IMR-90 (cell line): ENCODE data around the gene CCDC102B. TPM values are rescaled to one million over a fixed set of nuclear protein-coding genes. Genes with fewer than 3 reads are reported as not detected.
A peak's percentile ranks its signal among the peaks of the same experiment; 100 is the strongest.

Experiments
- ATAC-seq: fragments of 200-7000 bp; cut with Tn5 transposase; 2 replicates; pipeline ENCODE4 v1.9.1; 2020; ENCODE audit warnings: low read depth, mild to moderate bottlenecking, moderate library complexity
- BruUV-seq: library from RNA; stranded (reverse); fragments of 400-500 nt; replicated peaks from 2 replicates; lab custom pipeline; 2021; lab: Mats Ljungman, UMichigan
- CTCF ChIA-PET: fragments of 300-600 bp; formaldehyde crosslinking; extraction: SDS; loops from one replicate; lab custom pipeline; 2021; ENCODE audit warnings: antibody characterized with exemption; lab: Yijun Ruan, JAX
- POLR2A ChIA-PET: fragments of 300-600 bp; sonication (Branson Sonifier 250); formaldehyde crosslinking; loops from one replicate; lab custom pipeline; 2022; ENCODE audit warnings: antibody characterized with exemption; ENCODE audit not compliant: unreplicated experiment; lab: Charles Lee
- DNase-seq: peaks from one replicate; pipeline ENCODE4 v3.0.0; 2013
- H2AFZ ChIP-seq: replicated peaks from 2 replicates; pipeline ENCODE3; 2013; ENCODE audit warnings: low read length, mild to moderate bottlenecking; ENCODE audit not compliant: poor library complexity
- H2AK5ac ChIP-seq: 2 replicates; pipeline ENCODE4 v1.6.1; 2013; ENCODE audit warnings: low read depth, low read length, inconsistent platforms
- H2AK9ac ChIP-seq: replicated peaks from 2 replicates; pipeline ENCODE3; 2013; ENCODE audit warnings: mild to moderate bottlenecking, low read depth, low read length, moderate library complexity; ENCODE audit not compliant: poor library complexity
- H2BK120ac ChIP-seq: 2 replicates; pipeline ENCODE4 v1.6.1; 2013; ENCODE audit warnings: low read depth, low read length, inconsistent platforms
- H2BK15ac ChIP-seq: 3 replicates; pipeline ENCODE4 v1.6.1; 2013; ENCODE audit warnings: low read depth, low read length, inconsistent platforms
- H2BK20ac ChIP-seq: 2 replicates; pipeline ENCODE4 v1.6.1; 2013; ENCODE audit warnings: low read depth, mild to moderate bottlenecking, inconsistent platforms, low read length, moderate library complexity
- H2BK5ac ChIP-seq: 2 replicates; pipeline ENCODE4 v1.6.1; 2013; ENCODE audit warnings: mild to moderate bottlenecking, low read depth, low read length, inconsistent platforms; ENCODE audit not compliant: poor library complexity, severe bottlenecking
- H3K14ac ChIP-seq: replicated peaks from 2 replicates; pipeline ENCODE4 v1.6.1; 2013; ENCODE audit warnings: low read depth, low read length, inconsistent platforms
- H3K18ac ChIP-seq: 2 replicates; pipeline ENCODE4 v1.6.1; 2013; ENCODE audit warnings: low read depth, low read length, control low read depth
- H3K23ac ChIP-seq: 2 replicates; pipeline ENCODE4 v1.6.1; 2013; ENCODE audit warnings: low read depth, low read length, inconsistent platforms
- H3K27ac ChIP-seq: 2 replicates; pipeline ENCODE4 v1.5.1; 2013; ENCODE audit warnings: mild to moderate bottlenecking, control low read depth, low read length; ENCODE audit not compliant: insufficient read depth
- H3K27me3 ChIP-seq: 2 replicates; pipeline ENCODE4 v1.6.1; 2013; ENCODE audit warnings: low read length; ENCODE audit not compliant: control insufficient read depth, insufficient read depth
- H3K36me3 ChIP-seq: 2 replicates; pipeline ENCODE4 v1.6.1; 2013; ENCODE audit warnings: low read length, mixed read lengths; ENCODE audit not compliant: control insufficient read depth, insufficient read depth
- H3K4ac ChIP-seq: 2 replicates; pipeline ENCODE4 v1.6.1; 2013; ENCODE audit warnings: low read depth, low read length, inconsistent platforms
- H3K4me1 ChIP-seq: 2 replicates; pipeline ENCODE4 v1.6.1; 2013; ENCODE audit warnings: low read length, mixed read lengths; ENCODE audit not compliant: control insufficient read depth, insufficient read depth
- H3K4me2 ChIP-seq: 2 replicates; pipeline ENCODE4 v1.6.1; 2013; ENCODE audit warnings: low read depth, mild to moderate bottlenecking, control low read depth, low read length, moderate library complexity
- H3K4me3 ChIP-seq: 2 replicates; pipeline ENCODE4 v1.5.1; 2013; ENCODE audit warnings: low read depth, mild to moderate bottlenecking, control low read depth, low read length, moderate library complexity; ENCODE audit not compliant: insufficient read depth
- H3K56ac ChIP-seq: 2 replicates; pipeline ENCODE4 v1.6.1; 2013; ENCODE audit warnings: low read length, inconsistent platforms; ENCODE audit not compliant: insufficient read depth; ENCODE audit errors: extremely low read depth
- H3K79me1 ChIP-seq, 2 experiments: 2 replicates each; pipeline ENCODE4 v1.6.1; 2013; ENCODE audit warnings: low read length in 2 of 2, inconsistent platforms in 1 of 2, low read depth in 1 of 2
- H3K9ac ChIP-seq: 2 replicates; pipeline ENCODE4 v1.6.1; 2013; ENCODE audit warnings: low read depth, low read length, control low read depth
- H3K9me1 ChIP-seq: 2 replicates; pipeline ENCODE4 v1.6.1; 2013; ENCODE audit warnings: low read length, inconsistent platforms; ENCODE audit not compliant: insufficient read depth
- H3K9me3 ChIP-seq: 2 replicates; pipeline ENCODE4 v1.6.1; 2013; ENCODE audit warnings: low read length; ENCODE audit not compliant: control insufficient read depth, insufficient read depth
- H4K20me1 ChIP-seq: 2 replicates; pipeline ENCODE4 v1.6.1; 2013; ENCODE audit warnings: low read length, inconsistent platforms; ENCODE audit not compliant: insufficient read depth
- H4K5ac ChIP-seq: 2 replicates; pipeline ENCODE4 v1.6.1; 2013; ENCODE audit warnings: mild to moderate bottlenecking, low read depth, low read length, control low read depth
- H4K8ac ChIP-seq, 2 experiments: 2 replicates each; pipeline ENCODE4 v1.6.1; 2013; ENCODE audit warnings: low read depth in 2 of 2, low read length in 2 of 2, control low read depth in 1 of 2, inconsistent platforms in 1 of 2
- H4K91ac ChIP-seq: 2 replicates; pipeline ENCODE4 v1.6.1; 2013; ENCODE audit warnings: low read depth, low read length, inconsistent platforms; ENCODE audit not compliant: insufficient read depth
- BHLHE40 ChIP-seq: fragments of 150-350 bp; IDR thresholded peaks from 2 replicates; pipeline ENCODE4 v1.6.1; 2016; ENCODE audit warnings: mild to moderate bottlenecking, low read depth, low read length
- CEBPB ChIP-seq: IDR thresholded peaks from 2 replicates; pipeline ENCODE4 v1.6.1; 2012; ENCODE audit warnings: low read depth, low read length, improper control_type of control experiment
- CHD1 ChIP-seq: IDR thresholded peaks from 2 replicates; pipeline ENCODE4 v1.6.1; 2012; ENCODE audit warnings: low read depth, low read length, improper control_type of control experiment
- CTCF ChIP-seq: conservative IDR thresholded peaks from 2 replicates; pipeline ENCODE4 v1.5.1; 2012; ENCODE audit warnings: mild to moderate bottlenecking, low read depth, low read length, improper control_type of control experiment
- FOS ChIP-seq: fragments of 150-350 bp; IDR thresholded peaks from 2 replicates; pipeline ENCODE4 v1.6.1; 2016; ENCODE audit warnings: low read depth, low read length
- MAFK ChIP-seq: IDR thresholded peaks from 2 replicates; pipeline ENCODE4 v1.6.1; 2012; ENCODE audit warnings: low read depth, low read length, improper control_type of control experiment
- MAZ ChIP-seq: IDR thresholded peaks from 2 replicates; pipeline ENCODE4 v1.6.1; 2012; ENCODE audit warnings: low read depth, mild to moderate bottlenecking, low read length, improper control_type of control experiment, moderate library complexity, borderline replicate concordance
- MXI1 ChIP-seq: IDR thresholded peaks from 2 replicates; pipeline ENCODE4 v1.6.1; 2012; ENCODE audit warnings: low read depth, mild to moderate bottlenecking, low read length, moderate library complexity, borderline replicate concordance
- NFE2L2 ChIP-seq: fragments of 150-350 bp; IDR thresholded peaks from 2 replicates; pipeline ENCODE4 v1.6.1; 2016; ENCODE audit warnings: low read depth, mild to moderate bottlenecking, low read length
- POLR2A ChIP-seq: IDR thresholded peaks from 2 replicates; pipeline ENCODE4 v1.6.1; 2012; ENCODE audit warnings: mild to moderate bottlenecking, low read depth, low read length
- RAD21 ChIP-seq: IDR thresholded peaks from 2 replicates; pipeline ENCODE4 v1.6.1; 2012; ENCODE audit warnings: low read length, improper control_type of control experiment
- RCOR1 ChIP-seq: IDR thresholded peaks from 2 replicates; pipeline ENCODE4 v1.6.1; 2012; ENCODE audit warnings: mild to moderate bottlenecking, low read length, improper control_type of control experiment; ENCODE audit not compliant: insufficient replicate concordance
- RFX5 ChIP-seq: IDR thresholded peaks from 2 replicates; pipeline ENCODE4 v1.8.0; 2012; ENCODE audit warnings: low read depth, mild to moderate bottlenecking, low read length, moderate library complexity
- SMC3 ChIP-seq: fragments of 150-350 bp; IDR thresholded peaks from 2 replicates; pipeline ENCODE4 v1.6.1; 2016; ENCODE audit warnings: low read depth, mild to moderate bottlenecking, antibody characterized with exemption, low read length, moderate library complexity
- USF2 ChIP-seq: fragments of 150-350 bp; IDR thresholded peaks from 2 replicates; pipeline ENCODE4 v1.6.1; 2017; ENCODE audit warnings: mild to moderate bottlenecking, antibody characterized with exemption, low read length, low read depth
- WGBS, 2 experiments: methylation state at CpG; one replicate each; pipeline versions ENCODE4 v1.1.5 to v1.1.7; 2013; ENCODE audit warnings: missing lambda C conversion rate in 2 of 2; ENCODE audit not compliant: insufficient read length in 1 of 2; ENCODE audit errors: extremely low coverage in 2 of 2; 5-methylcytosine and 5-hydroxymethylcytosine counted together
- dilution Hi-C: fragments of 300-500 bp; cut with HindIII; formaldehyde crosslinking; loops from one replicate; pipeline ENCODE4 v1.14.3; 2018; ENCODE audit warnings: low sequenced_read_pairs; ENCODE audit not compliant: unreplicated experiment
- in situ Hi-C: fragments of 300-500 bp; cut with MboI; formaldehyde crosslinking; loops from 3 replicates; pipeline ENCODE4 v1.14.3; 2019; ENCODE audit warnings: low sequenced_read_pairs, inconsistent platforms, mixed read lengths
- intact Hi-C: fragments of 100-400 bp; cut with micrococcal nuclease; formaldehyde crosslinking; loops from 2 replicates; pipeline ENCODE4 v1.10.0; 2022
- polyA plus RNA-seq, 3 experiments: library from polyadenylated mRNA; depleted of rRNA; stranded (reverse); fragments of >200 nt; gene quantifications; 2 replicates each; pipeline ENCODE4 v1.2.3, GENCODE V29; 2012; ENCODE audit warnings: low replicate concordance in 1 of 3
- total RNA-seq: library from RNA; depleted of rRNA; stranded (reverse); fragments of >200 nt; gene quantifications from 2 replicates; pipeline ENCODE4 v1.2.3, GENCODE V29; 2012
- TF ChIP-seq, protein P1 (sequence below): fragments of 150-350 bp; IDR thresholded peaks from 2 replicates; pipeline ENCODE4 v1.6.1; 2016; ENCODE audit warnings: low read depth, mild to moderate bottlenecking, low read length, moderate library complexity, borderline replicate concordance

CCDC102B gene
- total and polyA plus RNA-seq, 2 of the 4 experiments (the other 2 are of a cell fraction), result 0.54 to 1.4 TPM

GRCh38 chr18:68757126-68757525 is 40.8 kb upstream of the CCDC102B start:
- H2BK120ac ChIP-seq, result no peak overlapping the region
- H3K9me3 ChIP-seq, result peaks cover 4% of the 10 kb centered on the region; the same call in 1 of the 2 replicates
- ATAC-seq (no peak), DNase-seq (peak; percentile 27)
- dilution Hi-C loops (no loop called here), intact Hi-C loops (no loop called here), in situ Hi-C loops (no loop called here)
- H3K56ac ChIP-seq, result no peak overlapping the region
- H2BK15ac ChIP-seq, result no peak overlapping the region
- no TSS peak for BruUV-seq
- no peaks in the 10 kb centered on the region for H3K79me1 ChIP-seq
- no peak overlapping the region for H2BK5ac ChIP-seq
- H4K5ac ChIP-seq, result no peak overlapping the region
- H3K4me3 ChIP-seq, result no peak overlapping the region
- H4K20me1 ChIP-seq, result no peaks in the 10 kb centered on the region
- no peak overlapping the region for H4K91ac ChIP-seq
- H3K27me3 ChIP-seq, result no peaks in the 10 kb centered on the region
- no peak overlapping the region for H3K4ac ChIP-seq
- H2AFZ ChIP-seq, result no peak overlapping the region
- no CpG with 5 or more reads among the region's 1 CpG for WGBS, 2 experiments
- H3K9ac ChIP-seq, result no peak overlapping the region
- H3K36me3 ChIP-seq, result no peaks in the 10 kb centered on the region
- H3K23ac ChIP-seq, result no peak overlapping the region
- H3K18ac ChIP-seq, result no peak overlapping the region
- no peak overlapping the region for H2BK20ac ChIP-seq
- H3K4me1 ChIP-seq, result no peaks in the 10 kb centered on the region
- TF ChIP-seq CHD1, result no peak
- no peak for TF ChIP-seq NFE2L2
- no peak for TF ChIP-seq RCOR1
- no peak for TF ChIP-seq MAZ
- TF ChIP-seq MAFK, result no peak
- TF ChIP-seq RAD21, result no peak
- TF ChIP-seq RFX5, result no peak
- TF ChIP-seq USF2, result no peak
- TF ChIP-seq POLR2A, result no peak
- TF ChIP-seq, protein P1, sequence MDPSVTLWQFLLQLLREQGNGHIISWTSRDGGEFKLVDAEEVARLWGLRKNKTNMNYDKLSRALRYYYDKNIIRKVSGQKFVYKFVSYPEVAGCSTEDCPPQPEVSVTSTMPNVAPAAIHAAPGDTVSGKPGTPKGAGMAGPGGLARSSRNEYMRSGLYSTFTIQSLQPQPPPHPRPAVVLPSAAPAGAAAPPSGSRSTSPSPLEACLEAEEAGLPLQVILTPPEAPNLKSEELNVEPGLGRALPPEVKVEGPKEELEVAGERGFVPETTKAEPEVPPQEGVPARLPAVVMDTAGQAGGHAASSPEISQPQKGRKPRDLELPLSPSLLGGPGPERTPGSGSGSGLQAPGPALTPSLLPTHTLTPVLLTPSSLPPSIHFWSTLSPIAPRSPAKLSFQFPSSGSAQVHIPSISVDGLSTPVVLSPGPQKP, result no peak
- TF ChIP-seq SMC3, result no peak
- TF ChIP-seq CTCF, result no peak
- no peak for TF ChIP-seq FOS
- TF ChIP-seq MXI1, result no peak
- TF ChIP-seq CEBPB, result no peak
- TF ChIP-seq BHLHE40, result no peak
- ChIA-PET POLR2A (no interaction called here), CTCF (interaction anchor here (0.7 to 1.5 kb wide), 2 partner anchors 9 to 23 kb away, joined by 3 read pairs; no protein-coding TSS in a partner anchor)
- no peaks in the 10 kb centered on the region for H3K9me1 ChIP-seq
- H3K27ac ChIP-seq, result no peak overlapping the region
- no peak overlapping the region for H4K8ac ChIP-seq
- no peak overlapping the region for H3K14ac ChIP-seq
- H2AK9ac ChIP-seq, result no peak overlapping the region
- no peak overlapping the region for H3K4me2 ChIP-seq
- no peak overlapping the region for H2AK5ac ChIP-seq
